ENCODE data around the gene SLC8A3. TPM values are rescaled to one million over a fixed set of nuclear protein-coding genes. Genes with fewer than 3 reads are reported as not detected.

The SLC8A3 gene
- total RNA-seq, 1 experiment from 2014 or later, result not detected

DNA sequence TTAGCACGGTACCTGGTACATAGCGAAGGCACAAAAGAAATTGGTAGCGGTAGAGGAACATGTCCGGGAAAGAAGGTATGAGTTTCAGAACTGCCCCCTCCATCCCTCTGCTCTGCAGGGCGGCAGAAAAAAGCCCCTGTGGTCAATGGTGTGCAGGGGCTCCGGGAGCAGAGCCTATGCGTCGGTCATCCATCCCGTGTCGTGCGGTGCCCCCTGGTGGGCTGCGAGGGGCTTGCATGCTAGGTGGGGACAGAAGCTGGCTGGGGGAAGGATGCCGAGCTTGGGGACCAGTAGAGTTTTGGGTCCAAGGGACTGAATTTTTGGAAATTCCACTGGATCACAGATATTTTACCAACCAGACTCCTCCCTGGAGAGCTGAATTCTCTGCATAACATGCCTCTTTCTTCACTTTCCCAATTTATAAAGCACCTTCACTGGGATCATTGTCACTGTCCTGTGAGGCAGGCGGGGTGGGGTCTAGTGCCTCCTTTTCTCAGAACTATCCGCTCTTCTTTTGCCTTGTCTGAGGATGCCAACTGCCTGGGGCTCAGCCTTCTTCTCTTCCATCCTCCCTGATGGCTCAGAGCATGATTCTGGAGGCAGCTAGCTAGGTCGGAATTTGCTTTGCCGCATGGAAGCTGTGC, 160.8 kb downstream of the SLC8A3 start:
- no peaks in the 10 kb centered on the region for H3K27me3 ChIP-seq (replicated peaks; ENCODE audit: control insufficient read depth, insufficient read depth, low read length)
- no peaks in the 10 kb centered on the region for H3K27me3 Mint-ChIP-seq (ENCODE audit: insufficient read depth, unreplicated experiment)
- intact Hi-C loops (cut with micrococcal nuclease; ENCODE audit: unreplicated experiment), result loop anchor here (1.0 kb wide), 5 partner anchors 46 to 297 kb away; no protein-coding TSS in a partner anchor
- no TSS peak for BruUV-seq (replicated peaks)
- CTCF ChIA-PET, result interaction anchor here (0.6 to 2.5 kb wide), 23 partner anchors 8 to 297 kb away, joined by 3 to 39 read pairs (median 3); partner anchors contain the start of gene SLC10A1
- no peaks in the 10 kb centered on the region for H3K36me3 ChIP-seq (ENCODE audit: control insufficient read depth, insufficient read depth, low read length)
- no peak overlapping the region for H3K4me3 Mint-ChIP-seq (ENCODE audit: unreplicated experiment)
- H3K4me1 ChIP-seq, result peaks cover 11% of the 10 kb centered on the region
- H3K27ac Mint-ChIP-seq (ENCODE audit: unreplicated experiment), result no peak overlapping the region
- no peaks in the 10 kb centered on the region for H3K36me3 Mint-ChIP-seq (ENCODE audit: insufficient read depth, unreplicated experiment)
- no peak overlapping the region for H3K4me3 ChIP-seq (ENCODE audit: low read depth, low read length)
- POLR2A ChIA-PET, result no interaction called here
- H3K9me3 Mint-ChIP-seq (ENCODE audit: unreplicated experiment), result no peaks in the 10 kb centered on the region
- peak; percentile 76 to 90 for DNase-seq
- H3K9me3 ChIP-seq, result no peaks in the 10 kb centered on the region
- peaks cover 10% of the 10 kb centered on the region for H3K4me1 Mint-ChIP-seq (ENCODE audit: low read depth, unreplicated experiment)
- TF ChIP-seq, protein P1, sequence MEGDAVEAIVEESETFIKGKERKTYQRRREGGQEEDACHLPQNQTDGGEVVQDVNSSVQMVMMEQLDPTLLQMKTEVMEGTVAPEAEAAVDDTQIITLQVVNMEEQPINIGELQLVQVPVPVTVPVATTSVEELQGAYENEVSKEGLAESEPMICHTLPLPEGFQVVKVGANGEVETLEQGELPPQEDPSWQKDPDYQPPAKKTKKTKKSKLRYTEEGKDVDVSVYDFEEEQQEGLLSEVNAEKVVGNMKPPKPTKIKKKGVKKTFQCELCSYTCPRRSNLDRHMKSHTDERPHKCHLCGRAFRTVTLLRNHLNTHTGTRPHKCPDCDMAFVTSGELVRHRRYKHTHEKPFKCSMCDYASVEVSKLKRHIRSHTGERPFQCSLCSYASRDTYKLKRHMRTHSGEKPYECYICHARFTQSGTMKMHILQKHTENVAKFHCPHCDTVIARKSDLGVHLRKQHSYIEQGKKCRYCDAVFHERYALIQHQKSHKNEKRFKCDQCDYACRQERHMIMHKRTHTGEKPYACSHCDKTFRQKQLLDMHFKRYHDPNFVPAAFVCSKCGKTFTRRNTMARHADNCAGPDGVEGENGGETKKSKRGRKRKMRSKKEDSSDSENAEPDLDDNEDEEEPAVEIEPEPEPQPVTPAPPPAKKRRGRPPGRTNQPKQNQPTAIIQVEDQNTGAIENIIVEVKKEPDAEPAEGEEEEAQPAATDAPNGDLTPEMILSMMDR (IDR thresholded peaks at IDR 0.05; ENCODE audit: insufficient read depth in 1 of 2, low read depth in 1 of 2, low read length in 1 of 2, severe bottlenecking in 1 of 2, unreplicated experiment in 1 of 2), result peak; percentile 95 to 96

DNA sequence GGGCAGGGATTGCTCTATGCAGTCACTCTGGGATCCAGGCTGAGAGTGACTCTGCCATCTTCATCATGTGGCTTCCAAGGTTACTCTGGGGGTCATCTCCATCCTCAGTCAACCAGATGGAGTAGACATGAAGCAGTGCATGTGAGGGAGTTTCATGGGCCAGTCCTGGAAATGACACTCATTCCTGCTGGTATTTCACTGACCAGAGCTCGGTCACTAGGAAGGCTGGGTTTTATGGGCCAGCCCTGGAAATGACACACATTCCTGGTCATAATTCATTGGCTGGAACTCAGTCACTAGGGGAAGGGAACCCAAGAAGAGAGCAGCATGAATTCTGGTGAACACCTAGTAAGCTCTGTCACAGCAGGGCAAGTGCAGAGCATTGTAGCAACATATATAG, 164.9 kb downstream of the SLC8A3 start:
- H3K4me1 Mint-ChIP-seq (ENCODE audit: low read depth, unreplicated experiment), result no peaks in the 10 kb centered on the region

DNA sequence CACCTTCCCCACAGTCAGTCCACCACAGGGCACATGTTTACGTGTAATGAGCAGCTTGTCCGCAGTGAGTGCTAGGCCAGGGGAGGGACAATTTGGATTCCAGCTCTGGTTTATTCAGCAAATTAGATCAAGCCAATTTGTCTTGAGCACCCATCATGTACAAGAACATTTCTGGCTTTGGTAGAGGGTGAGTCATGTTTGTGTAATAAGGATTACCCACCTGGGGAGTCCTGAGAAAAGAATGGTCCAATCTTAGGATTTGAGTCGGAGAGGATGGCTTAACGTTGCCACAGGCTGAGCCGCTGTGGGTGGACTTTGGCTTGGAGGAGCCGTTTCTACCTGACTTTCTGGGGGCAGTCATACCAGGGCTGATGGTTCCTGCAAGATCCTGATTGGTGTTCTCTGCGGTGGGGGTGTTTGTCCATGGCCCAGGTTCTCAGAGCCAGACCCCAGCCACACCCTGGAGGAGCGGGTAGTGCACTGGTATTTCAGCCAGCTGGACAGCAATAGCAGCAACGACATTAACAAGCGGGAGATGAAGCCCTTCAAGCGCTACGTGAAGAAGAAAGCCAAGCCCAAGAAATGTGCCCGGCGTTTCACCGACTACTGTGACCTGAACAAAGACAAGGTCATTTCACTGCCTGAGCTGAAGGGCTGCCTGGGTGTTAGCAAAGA, 165.8 kb downstream of the SLC8A3 start:
- no peaks in the 10 kb centered on the region for H3K4me1 Mint-ChIP-seq (ENCODE audit: low read depth, unreplicated experiment)
- intact Hi-C loops (cut with micrococcal nuclease; ENCODE audit: unreplicated experiment), result no loop called here
- CTCF ChIA-PET, result no interaction called here
- H3K9me3 Mint-ChIP-seq (ENCODE audit: unreplicated experiment), result no peaks in the 10 kb centered on the region
- no peak overlapping the region for H3K4me3 Mint-ChIP-seq (ENCODE audit: unreplicated experiment)
- TF ChIP-seq, protein P1 (IDR thresholded peaks at IDR 0.05; ENCODE audit: insufficient read depth in 1 of 2, low read depth in 1 of 2, low read length in 1 of 2, severe bottlenecking in 1 of 2, unreplicated experiment in 1 of 2), result no peak
- H3K36me3 ChIP-seq (ENCODE audit: control insufficient read depth, insufficient read depth, low read length), result no peaks in the 10 kb centered on the region
- no peak overlapping the region for H3K4me3 ChIP-seq (ENCODE audit: low read depth, low read length)
- POLR2A ChIA-PET, result no interaction called here
- no TSS peak for BruUV-seq (replicated peaks)
- no peaks in the 10 kb centered on the region for H3K27me3 ChIP-seq (replicated peaks; ENCODE audit: control insufficient read depth, insufficient read depth, low read length)
- no peaks in the 10 kb centered on the region for H3K9me3 ChIP-seq
- H3K27ac Mint-ChIP-seq (ENCODE audit: unreplicated experiment), result no peak overlapping the region
- no peaks in the 10 kb centered on the region for H3K36me3 Mint-ChIP-seq (ENCODE audit: insufficient read depth, unreplicated experiment)
- no peaks in the 10 kb centered on the region for H3K27me3 Mint-ChIP-seq (ENCODE audit: insufficient read depth, unreplicated experiment)
- DNase-seq, result no peak
- no peaks in the 10 kb centered on the region for H3K4me1 ChIP-seq

More for the DNA sequence above, 164.9 kb downstream of the SLC8A3 start:
- no peak overlapping the region for H3K4me3 Mint-ChIP-seq (ENCODE audit: unreplicated experiment)
- no peaks in the 10 kb centered on the region for H3K36me3 Mint-ChIP-seq (ENCODE audit: insufficient read depth, unreplicated experiment)
- Histone ChIP-seq H3K4me1 (no peaks in the 10 kb centered on the region), H3K9me3 (no peaks in the 10 kb centered on the region), H3K36me3 (ENCODE audit: control insufficient read depth, insufficient read depth, low read length) (no peaks in the 10 kb centered on the region), H3K27me3 (replicated peaks; ENCODE audit: control insufficient read depth, insufficient read depth, low read length) (no peaks in the 10 kb centered on the region), H3K4me3 (ENCODE audit: low read depth, low read length) (no peak overlapping the region)
- no peak for DNase-seq
- TF ChIP-seq, protein P1 (IDR thresholded peaks at IDR 0.05; ENCODE audit: insufficient read depth in 1 of 2, low read depth in 1 of 2, low read length in 1 of 2, severe bottlenecking in 1 of 2, unreplicated experiment in 1 of 2), result no peak
- ChIA-PET CTCF (interaction anchor here (1.6 kb wide), 1 partner anchor 161 kb away, joined by 4 read pairs; no protein-coding TSS in a partner anchor), POLR2A (no interaction called here)
- BruUV-seq (replicated peaks), result no TSS peak
- no peak overlapping the region for H3K27ac Mint-ChIP-seq (ENCODE audit: unreplicated experiment)
- no peaks in the 10 kb centered on the region for H3K9me3 Mint-ChIP-seq (ENCODE audit: unreplicated experiment)
- intact Hi-C loops (cut with micrococcal nuclease; ENCODE audit: unreplicated experiment), result no loop called here
- H3K27me3 Mint-ChIP-seq (ENCODE audit: insufficient read depth, unreplicated experiment), result no peaks in the 10 kb centered on the region

All from Caco-2 (cell line).